HG03066 (cell line): ENCODE results near the gene ELOVL5.

ENCODE experiments used
- ATAC-seq: cut with Tn5 transposase; IDR thresholded peaks from one replicate; pipeline ENCODE4 v1.9.1; 2021; ENCODE audit warnings: low read depth; ENCODE audit not compliant: unreplicated experiment

Gene ELOVL5

DNA sequence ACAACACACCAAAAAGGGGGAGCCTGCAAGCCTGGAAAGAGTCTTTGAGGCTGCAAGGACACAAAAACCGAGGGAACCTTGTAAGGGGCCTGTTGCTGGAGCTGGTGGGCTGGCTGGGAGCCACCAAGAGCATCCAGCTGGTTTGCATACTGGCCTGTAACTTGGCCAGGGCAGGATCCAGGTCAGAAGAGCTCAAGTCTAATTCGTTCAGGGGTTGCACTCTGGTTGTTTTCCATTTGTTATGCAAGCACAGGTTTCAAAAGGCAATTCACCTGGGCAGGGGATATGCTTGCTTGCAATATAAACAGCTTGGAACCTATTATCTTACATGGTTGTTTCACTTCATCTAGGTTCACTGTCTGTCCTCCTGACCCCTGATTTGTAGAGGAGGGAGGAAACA lies 101.8 kb downstream of the ELOVL5 start:
- ATAC-seq: no peak

- peak; percentile 71 for ATAC-seq
These were observed 103.8 kb downstream of the ELOVL5 start for GRCh38 chr6:53244958-53245357.

DNA sequence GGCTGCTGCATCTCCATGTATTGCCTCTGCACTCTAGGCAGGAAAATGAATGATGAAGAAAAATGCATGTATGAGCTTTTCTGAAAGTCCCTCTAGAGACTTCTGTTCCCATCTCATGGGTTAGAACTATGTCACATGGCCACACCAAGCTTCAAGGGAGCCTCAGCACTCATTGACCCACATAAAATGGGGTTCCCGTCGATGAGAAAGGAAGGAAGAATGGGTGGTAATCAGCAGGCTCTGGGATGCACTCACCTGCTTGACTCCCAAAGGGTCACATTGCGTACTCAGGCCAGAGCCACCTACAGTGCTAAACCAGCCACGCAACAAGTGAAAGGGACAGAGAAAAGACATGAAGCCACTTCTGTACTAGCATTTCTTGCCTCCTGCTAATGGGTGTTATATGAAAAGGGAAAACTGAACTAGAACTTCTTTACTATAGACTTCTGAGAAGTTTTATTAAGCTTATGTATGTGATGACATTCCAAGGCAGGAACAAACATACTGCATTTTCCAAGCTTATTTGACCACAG lies 104.3 kb downstream of the ELOVL5 start:
- ATAC-seq: no peak

GRCh38 chr6:53241938-53242337 lies 106.8 kb downstream of the ELOVL5 start:
- ATAC-seq: no peak

DNA sequence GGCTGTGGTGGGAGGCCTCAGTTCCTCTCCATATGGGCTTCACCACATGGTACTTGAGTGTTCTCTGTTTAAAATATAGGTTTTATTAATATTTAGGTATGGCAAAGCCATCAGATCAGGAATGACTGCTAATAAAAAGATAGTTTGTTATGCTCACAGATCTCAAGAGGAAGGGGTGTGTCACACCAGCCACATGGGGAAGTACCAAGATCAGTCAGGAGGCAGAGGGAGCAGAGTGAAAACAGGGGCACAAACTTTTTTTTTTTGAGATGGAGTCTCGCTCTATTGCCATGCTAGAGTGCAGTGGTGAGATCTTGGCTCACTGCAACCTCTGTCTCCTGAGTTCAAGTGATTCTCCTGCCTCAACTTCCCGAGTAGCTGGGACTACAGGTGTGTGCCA lies 108.0 kb downstream of the ELOVL5 start:
- ATAC-seq: no peak

DNA sequence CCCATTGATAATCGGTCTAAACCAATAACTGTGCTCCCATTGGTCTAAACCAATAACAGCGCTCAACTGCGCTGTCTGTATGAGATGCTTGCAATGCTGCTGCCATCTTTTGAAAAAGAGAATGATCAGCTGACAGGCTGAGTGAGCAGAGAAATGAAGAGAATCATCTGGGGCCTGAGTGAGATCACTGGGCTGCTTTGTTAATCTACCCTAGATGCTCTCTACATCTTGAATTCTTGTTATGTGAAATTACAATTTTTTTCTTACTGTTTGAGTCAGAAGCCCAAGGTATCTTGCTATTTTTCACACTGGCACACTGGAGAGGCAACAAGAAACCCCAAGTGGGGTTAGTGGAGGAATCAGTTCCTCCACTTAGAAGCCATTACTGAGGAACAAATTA lies 108.6 kb downstream of the ELOVL5 start:
- ATAC-seq: no peak

GRCh38 chr6:53239526-53239925 lies 109.2 kb downstream of the ELOVL5 start:
- ATAC-seq: peak; percentile 59

- no peak for ATAC-seq
These were observed 110.4 kb downstream of the ELOVL5 start for GRCh38 chr6:53238311-53238710.

- ATAC-seq: peak; percentile 30
These were observed 112.5 kb downstream of the ELOVL5 start for GRCh38 chr6:53236241-53236640.

GRCh38 chr6:53235508-53235907 lies 113.2 kb downstream of the ELOVL5 start:
- no peak for ATAC-seq

GRCh38 chr6:53233309-53233708 lies 115.4 kb downstream of the ELOVL5 start:
- ATAC-seq: no peak

GRCh38 chr6:53230775-53231467 lies 117.8 kb downstream of the ELOVL5 start:
- ATAC-seq: no peak

GRCh38 chr6:53227847-53228246 lies 120.9 kb downstream of the ELOVL5 start:
- no peak for ATAC-seq

GRCh38 chr6:53220605-53221004 lies 128.1 kb downstream of the ELOVL5 start:
- ATAC-seq: no peak
